D721Med (cell line): ENCODE results near the gene KDM1B.

ENCODE experiments used
- DNase-seq: peaks from one replicate; pipeline ENCODE4 v3.0.0; 2011; ENCODE audit warnings: low spot score; ENCODE audit not compliant: insufficient read length
- FAIRE-seq: peaks from 2 replicates; lab custom pipeline; 2011; peaks lifted over from hg19 to GRCh38; lab: Jason Lieb, UNC
- CTCF ChIP-seq: IDR thresholded peaks from 2 replicates; pipeline ENCODE4 v1.5.1; 2012; ENCODE audit warnings: mild to moderate bottlenecking, control low read depth; ENCODE audit not compliant: insufficient read depth; ENCODE audit errors: missing control alignments

The KDM1B gene

GRCh38 chr6:18243302-18243893 is 88.2 kb downstream of the KDM1B start:
- no peak for FAIRE-seq
- no peak for DNase-seq

GRCh38 chr6:18244251-18244650 is 89.0 kb downstream of the KDM1B start:
- TF ChIP-seq CTCF: no peak
- FAIRE-seq (no peak), DNase-seq (no peak)

More at GRCh38 chr6:18243302-18243893, 88.2 kb downstream of the KDM1B start:
- no peak for TF ChIP-seq CTCF

GRCh38 chr6:18245079-18245478 is 89.9 kb downstream of the KDM1B start:
- TF ChIP-seq CTCF: no peak
- no peak for FAIRE-seq
- no peak for DNase-seq

GRCh38 chr6:18245642-18246041 is 90.4 kb downstream of the KDM1B start:
- FAIRE-seq (no peak), DNase-seq (no peak)
- TF ChIP-seq CTCF: no peak

- TF ChIP-seq CTCF: no peak
- FAIRE-seq: no peak
- DNase-seq: no peak
These were observed 91.0 kb downstream of the KDM1B start for GRCh38 chr6:18246205-18246604.

- no peak for FAIRE-seq
- DNase-seq: no peak
- no peak for TF ChIP-seq CTCF
These were observed 91.8 kb downstream of the KDM1B start for GRCh38 chr6:18247002-18247401.

- FAIRE-seq: no peak
- no peak for TF ChIP-seq CTCF
- no peak for DNase-seq
These were observed 93.5 kb downstream of the KDM1B start for GRCh38 chr6:18248698-18249097.
